Mesothelial cell of epicardium (in vitro differentiated cells): ENCODE data around the gene TP73. TPM values are rescaled to one million over a fixed set of nuclear protein-coding genes. Genes with fewer than 3 reads are reported as not detected.

Experiments used
- DNase-seq, 2 experiments: peaks; one replicate each; pipeline ENCODE4 v3.0.0; 2021; ENCODE audit warnings: low spot score in 2 of 2; ENCODE audit not compliant: unreplicated experiment in 2 of 2
- H3K27ac Mint-ChIP-seq: 2 replicates; pipeline ENCODE4 v1.8.0; 2021; ENCODE audit warnings: mixed read lengths
- H3K27me3 Mint-ChIP-seq: 2 replicates; pipeline ENCODE4 v1.8.0; 2021; ENCODE audit warnings: low read depth, mixed read lengths
- H3K36me3 Mint-ChIP-seq: 2 replicates; pipeline ENCODE4 v1.8.0; 2021; ENCODE audit warnings: mixed read lengths
- H3K4me1 Mint-ChIP-seq: 2 replicates; pipeline ENCODE4 v1.8.0; 2021; ENCODE audit warnings: mixed read lengths
- H3K4me3 Mint-ChIP-seq: 2 replicates; pipeline ENCODE4 v1.8.0; 2021; ENCODE audit warnings: mild to moderate bottlenecking, moderate library complexity, mixed read lengths
- H3K9me3 Mint-ChIP-seq: 2 replicates; pipeline ENCODE4 v1.8.0; 2021; ENCODE audit warnings: mixed read lengths
- CTCF ChIP-seq: fragments of 200-600 bp; sonication (generic); IDR thresholded peaks from one replicate; pipeline ENCODE4 v1.5.0; 2021; ENCODE audit warnings: antibody characterized with exemption; ENCODE audit not compliant: unreplicated experiment
- total RNA-seq: library from RNA; stranded (reverse); gene quantifications from 3 replicates; pipeline ENCODE4 v1.2.1, GENCODE V29; 2021

TP73 gene
- total RNA-seq, 1 donor from 2014 or later: 1.4 TPM

GRCh38 chr1:3623441-3624199 lies 28.7 kb upstream of the TP73 start:
- H3K27ac Mint-ChIP-seq: peak overlapping the region; percentile 77
- TF ChIP-seq CTCF: no peak
- peaks cover 4% of the 10 kb centered on the region for H3K27me3 Mint-ChIP-seq
- H3K4me1 Mint-ChIP-seq: peaks cover 30% of the 10 kb centered on the region
- peak overlapping the region; percentile 92 for H3K4me3 Mint-ChIP-seq
- no peak for DNase-seq
- no peaks in the 10 kb centered on the region for H3K9me3 Mint-ChIP-seq
- H3K36me3 Mint-ChIP-seq: peaks cover 5% of the 10 kb centered on the region

GRCh38 chr1:3624200-3625136 lies 27.8 kb upstream of the TP73 start, which contains the start of gene TPRG1L:
Gene TPRG1L (plus strand): TSS chr1:3625015. CDS start chr1:3625073, 58 bp downstream.
- TF ChIP-seq CTCF: no peak
- Mint-ChIP-seq H3K4me3 (peak within 1 kb of the TSS; percentile 92), H3K9me3 (no peaks in the 10 kb centered on the region), H3K27ac (peak within 1 kb of the TSS; percentile 88), H3K36me3 (peaks cover 9% of the 10 kb centered on the region), H3K4me1 (peaks cover 23% of the 10 kb centered on the region), H3K27me3 (peaks cover 4% of the 10 kb centered on the region)
- peak; percentile 97 to 99 for DNase-seq

GRCh38 chr1:3625151-3625907 lies 27.0 kb upstream of the TP73 start:
- Mint-ChIP-seq H3K27ac (peak overlapping the region; percentile 88), H3K36me3 (peaks cover 9% of the 10 kb centered on the region), H3K4me1 (peaks cover 23% of the 10 kb centered on the region), H3K4me3 (peak overlapping the region; percentile 92), H3K27me3 (no peaks in the 10 kb centered on the region), H3K9me3 (no peaks in the 10 kb centered on the region)
- TF ChIP-seq CTCF: no peak
- no peak for DNase-seq

- no peak for DNase-seq
- H3K4me3 Mint-ChIP-seq: peak overlapping the region; percentile 92
- no peaks in the 10 kb centered on the region for H3K9me3 Mint-ChIP-seq
- H3K4me1 Mint-ChIP-seq: peaks cover 23% of the 10 kb centered on the region
- H3K27me3 Mint-ChIP-seq: no peaks in the 10 kb centered on the region
- H3K36me3 Mint-ChIP-seq: peaks cover 9% of the 10 kb centered on the region
- TF ChIP-seq CTCF: no peak
- H3K27ac Mint-ChIP-seq: peak overlapping the region; percentile 88
These were observed 26.3 kb upstream of the TP73 start for GRCh38 chr1:3626025-3626424.

- Mint-ChIP-seq H3K9me3 (no peaks in the 10 kb centered on the region), H3K36me3 (peaks cover 9% of the 10 kb centered on the region), H3K27me3 (no peaks in the 10 kb centered on the region), H3K27ac (no peak overlapping the region), H3K4me3 (no peak overlapping the region), H3K4me1 (peaks cover 23% of the 10 kb centered on the region)
- no peak for DNase-seq
- no peak for TF ChIP-seq CTCF
These were observed 24.6 kb upstream of the TP73 start for GRCh38 chr1:3627515-3628253.
